Uterus (tissue), 2 donors: ENCODE data around the gene FOXN1.

Source experiments
- CTCF ChIP-seq, 4 experiments: fragments of 200-600 bp in 2 of 4; fragments of 450-650 bp in 2 of 4; sonication (generic) in 2 of 4; IDR thresholded peaks; one replicate each; pipeline ENCODE4 v1.5.1; 2016 to 2019; ENCODE audit warnings: antibody characterized with exemption in 4 of 4, mild to moderate bottlenecking in 2 of 4, moderate library complexity in 1 of 4
- POLR2A ChIP-seq, 2 donors: fragments of 450-650 bp; IDR thresholded peaks; one replicate each; pipeline ENCODE4 v1.6.1; 2016; ENCODE audit warnings: antibody characterized with exemption in 2 of 2, mild to moderate bottlenecking in 1 of 2, moderate library complexity in 1 of 2

- TF ChIP-seq POLR2A (IDR thresholded peaks at IDR 0.05) = no peak
- no peak for TF ChIP-seq CTCF (IDR thresholded peaks at IDR 0.05)
Observed at GRCh38 chr17:28470914-28471366, 35.2 kb upstream of the FOXN1 start.
